K562 (cell line): Measurements from ENCODE around the gene PROKR1. TPM values are rescaled to one million over a fixed set of nuclear protein-coding genes. Genes with fewer than 3 reads are reported as not detected.
A peak's percentile ranks its signal among the peaks of the same experiment; 100 is the strongest.

ENCODE experiments used
- ATAC-seq: fragments of 200-7000 bp; cut with Tn5 transposase; 3 replicates; pipeline ENCODE4 v1.9.1; 2020; ENCODE audit warnings: moderate library complexity
- BruUV-seq: library from RNA; stranded (reverse); fragments of 400-500 nt; replicated peaks from 2 replicates; lab custom pipeline; 2021; lab: Mats Ljungman, UMichigan
- CTCF ChIA-PET: fragments of 300-600 bp; formaldehyde crosslinking; extraction: SDS; loops from one replicate; lab custom pipeline; 2021; ENCODE audit warnings: low intra/inter-chr PET ratio; lab: Yijun Ruan, JAX
- POLR2A ChIA-PET: fragments of 300-600, 350-650 bp; sonication (Branson Sonifier 250); formaldehyde crosslinking; extraction: SDS; loops from one replicate; lab custom pipeline; 2021; ENCODE audit warnings: antibody characterized with exemption, inconsistent platforms; lab: Yijun Ruan, JAX
- DNase-seq, 4 experiments: peaks; one replicate each; pipeline versions ENCODE4 v3.0.0 to v3.0.0-alpha.2; 2011 to 2018; ENCODE audit warnings: low spot score in 3 of 4, mixed read lengths in 3 of 4; ENCODE audit errors: extremely low read depth in 1 of 4
- FAIRE-seq: peaks from 2 replicates; lab custom pipeline; 2011; peaks lifted over from hg19 to GRCh38; lab: Jason Lieb, UNC
- H2AFZ ChIP-seq: 2 replicates; pipeline ENCODE4 v1.6.0; 2011; ENCODE audit warnings: low read depth, low read length, control low read depth, inconsistent platforms
- H3K27ac ChIP-seq: fragments of 200-600 bp; 3 replicates; pipeline ENCODE4 v1.8.0; 2011; ENCODE audit warnings: low read depth, mild to moderate bottlenecking, control low read depth, inconsistent platforms, low read length, moderate library complexity, mixed read lengths; ENCODE audit errors: extremely low read depth
- H3K27me3 ChIP-seq, 2 experiments: fragments of 300-600 bp in 1 of 2; 2 replicates in 1 of 2; 3 replicates in 1 of 2; pipeline versions ENCODE4 v1.6.0 to v1.8.0; 2011; ENCODE audit warnings: inconsistent platforms in 2 of 2, low read length in 2 of 2, mild to moderate bottlenecking in 1 of 2, mixed read lengths in 1 of 2, moderate library complexity in 1 of 2; ENCODE audit not compliant: control insufficient read depth in 2 of 2, insufficient read depth in 2 of 2
- H3K36me3 ChIP-seq: fragments of 300-600 bp; 3 replicates; pipeline ENCODE4 v1.8.0; 2011; ENCODE audit warnings: mild to moderate bottlenecking, low read length, inconsistent platforms; ENCODE audit not compliant: control insufficient read depth, insufficient read depth
- H3K4me1 ChIP-seq, 2 experiments: fragments of 200-600 bp in 1 of 2; replicated peaks in 1 of 2; 2 replicates in 1 of 2; 3 replicates in 1 of 2; pipeline versions ENCODE4 v1.5.1 to v1.8.0; 2011; ENCODE audit warnings: inconsistent platforms in 2 of 2, low read length in 2 of 2, mild to moderate bottlenecking in 1 of 2, mixed read lengths in 1 of 2, moderate library complexity in 1 of 2; ENCODE audit not compliant: control insufficient read depth in 2 of 2, insufficient read depth in 2 of 2
- H3K4me2 ChIP-seq: 2 replicates; pipeline ENCODE4 v1.6.1; 2011; ENCODE audit warnings: low read length, control low read depth, inconsistent platforms, mixed read lengths; ENCODE audit not compliant: insufficient read depth
- H3K4me3 ChIP-seq: fragments of 200-600 bp; sonication (generic), shearing (Covaris generic); 2 replicates; pipeline ENCODE4 v1.5.1; 2016; ENCODE audit warnings: control low read depth, inconsistent platforms
- H3K79me2 ChIP-seq: fragments of 200-600 bp; 3 replicates; pipeline ENCODE4 v1.8.0; 2011; ENCODE audit warnings: low read length, inconsistent platforms; ENCODE audit not compliant: control insufficient read depth, insufficient read depth
- H3K9ac ChIP-seq, 2 experiments: 2 replicates each; pipeline versions ENCODE4 v1.6.0 to v1.6.1; 2011; ENCODE audit warnings: low read depth in 2 of 2, low read length in 2 of 2, control low read depth in 1 of 2, inconsistent platforms in 1 of 2, mild to moderate bottlenecking in 1 of 2, mixed read lengths in 1 of 2; ENCODE audit not compliant: insufficient read depth in 1 of 2
- H3K9me1 ChIP-seq: one replicate; pipeline ENCODE4 v1.6.0; 2011; ENCODE audit warnings: inconsistent platforms, mild to moderate bottlenecking, low read length, moderate library complexity; ENCODE audit not compliant: control insufficient read depth, insufficient read depth
- H3K9me3 ChIP-seq: replicated peaks from 2 replicates; pipeline ENCODE4 v1.5.1; 2011; ENCODE audit warnings: low read depth, low read length, inconsistent platforms; ENCODE audit not compliant: control insufficient read depth, insufficient read depth
- H4K20me1 ChIP-seq: replicated peaks from 2 replicates; pipeline ENCODE4 v1.6.1; 2011; ENCODE audit warnings: low read length, inconsistent platforms, mixed read lengths; ENCODE audit not compliant: control insufficient read depth, insufficient read depth
- CBX8 ChIP-seq: fragments of 200-600 bp; sonication (generic); IDR thresholded peaks from 2 replicates; pipeline ENCODE4 v1.6.1; 2012; ENCODE audit warnings: borderline replicate concordance, mixed run types, low read depth, mild to moderate bottlenecking, moderate library complexity, mixed read lengths, low read length, control low read depth, inconsistent platforms; ENCODE audit not compliant: poor library complexity, severe bottlenecking; ENCODE audit errors: extremely low read depth
- CEBPG ChIP-seq, 3 experiments: fragments of 200-800 bp in 1 of 3; sonication (Bioruptor generic) in 1 of 3; sonication (generic) in 1 of 3; formaldehyde crosslinking in 1 of 3; IDR thresholded peaks in 2 of 3; conservative IDR thresholded peaks in 1 of 3; 2 replicates each; pipeline versions ENCODE4 v1.6.1 to v1.8.0; 2016 to 2022; ENCODE audit warnings: missing compliant biosample characterization in 2 of 3, missing genetic modification characterization in 2 of 3, mild to moderate bottlenecking in 1 of 3, missing genetic modification reagents in 1 of 3
- DDX20 ChIP-seq: fragments of 450-650 bp; IDR thresholded peaks from 2 replicates; pipeline ENCODE4 v1.6.1; 2016; ENCODE audit warnings: missing genetic modification characterization, low read depth, mild to moderate bottlenecking, missing compliant biosample characterization, moderate library complexity
- GABPB1 ChIP-seq: sonication (generic); formaldehyde crosslinking; IDR thresholded peaks from 2 replicates; pipeline ENCODE4 v1.8.0; 2022; ENCODE audit warnings: mild to moderate bottlenecking, missing genetic modification reagents
- PHTF2 ChIP-seq: fragments of 250-450 bp; sonication (Bioruptor Pico); IDR thresholded peaks from 2 replicates; pipeline ENCODE4 v1.5.0; 2021; ENCODE audit warnings: mild to moderate bottlenecking
- POLR2A ChIP-seq: fragments of 450-650 bp; conservative IDR thresholded peaks from 2 replicates; pipeline ENCODE4 v1.6.1; 2016
- ZNF175 ChIP-seq: fragments of 200-800 bp; sonication (Bioruptor generic); IDR thresholded peaks from 2 replicates; pipeline ENCODE4 v1.6.1; 2016; ENCODE audit warnings: low read depth, mild to moderate bottlenecking, missing genetic modification characterization, missing compliant biosample characterization
- ZNF316 ChIP-seq: fragments of 450-650 bp; IDR thresholded peaks from 2 replicates; pipeline ENCODE4 v1.6.1; 2016
- ZNF445 ChIP-seq: fragments of 250-450 bp; sonication (Bioruptor Pico); IDR thresholded peaks from 2 replicates; pipeline ENCODE4 v1.4.0; 2020; ENCODE audit warnings: low read depth, mild to moderate bottlenecking, moderate library complexity
- in situ Hi-C: fragments of 300-500 bp; cut with MboI; formaldehyde crosslinking; loops from 4 replicates; pipeline ENCODE4 v1.15.0; 2018; ENCODE audit warnings: inconsistent platforms, mixed read lengths
- intact Hi-C: fragments of 100-400 bp; cut with micrococcal nuclease; formaldehyde crosslinking; loops from 2 replicates; pipeline ENCODE4 v1.14.2; 2022
- polyA plus RNA-seq, 8 experiments: library from polyadenylated mRNA; depleted of rRNA in 4 of 8; stranded (reverse) in 5 of 8; unstranded in 3 of 8; fragments of >200 nt; fragmentation: Nextera tagmentation in 2 of 8; fragmentation: Illumina TruSeq in 1 of 8; extraction: Ambion mirVana in 2 of 8; extraction: Trizol in 1 of 8; gene quantifications; 2 replicates each; pipeline versions ENCODE4 v1.2.1 to v1.2.3, GENCODE V29; 2011 to 2014; ENCODE audit warnings: inconsistent platforms in 1 of 8, missing spikeins in 1 of 8
- total RNA-seq, 7 experiments: library from RNA; depleted of rRNA in 6 of 7; stranded (reverse); fragments of >200 nt in 6 of 7; fragmentation: Illumina TruSeq in 2 of 7; extraction: Trizol in 2 of 7; gene quantifications; 2 replicates each; pipeline versions ENCODE4 v1.2.1 to v1.2.3, GENCODE V29; 2011 to 2021; ENCODE audit warnings: low replicate concordance in 1 of 7
- TF ChIP-seq, protein P1 (sequence below): IDR thresholded peaks from 2 replicates; pipeline ENCODE4 v1.6.1; 2011; ENCODE audit warnings: borderline replicate concordance, low read depth, mild to moderate bottlenecking, moderate library complexity, low read length; ENCODE audit not compliant: insufficient read depth, poor library complexity, severe bottlenecking
- TF ChIP-seq, protein P2 (sequence below), 2 experiments: fragments of 450-650 bp; IDR thresholded peaks; 2 replicates each; pipeline ENCODE4 v1.6.1; 2018; ENCODE audit warnings: mild to moderate bottlenecking in 2 of 2, low read depth in 1 of 2; ENCODE audit not compliant: partially characterized antibody in 2 of 2
- TF ChIP-seq, protein P3 (sequence below), 2 experiments: fragments of 150-350 bp in 1 of 2; IDR thresholded peaks; 2 replicates each; pipeline ENCODE4 v1.6.1; 2012 to 2016; ENCODE audit warnings: low read depth in 2 of 2, low read length in 2 of 2, mild to moderate bottlenecking in 1 of 2, moderate library complexity in 1 of 2

Gene PROKR1
- total and polyA plus RNA-seq, 9 of the 15 experiments (the other 6 are each of a cell fraction or from before 2014, with no cell fraction given): 0.01 to 0.18 (median 0.09) TPM; not detected in 1

DNA sequence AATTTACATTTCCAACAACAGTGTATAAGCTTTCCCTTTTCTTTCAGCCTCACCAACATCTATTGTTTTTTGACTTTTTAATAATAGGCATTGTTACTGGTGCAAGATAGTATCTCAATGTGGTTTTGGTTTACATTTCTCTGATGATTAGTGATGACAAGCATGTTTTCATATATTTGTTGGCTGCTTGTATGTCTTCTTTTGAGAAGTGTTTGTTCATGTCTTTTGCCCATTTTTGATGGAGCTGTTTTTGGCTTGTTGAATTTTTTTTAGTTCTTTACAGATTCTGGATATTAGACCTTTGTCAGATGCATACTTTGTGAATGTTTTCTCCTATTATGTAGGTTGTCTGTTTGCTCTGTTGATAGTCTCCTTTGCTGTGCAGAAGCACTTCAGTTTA lies 32.1 kb downstream of the PROKR1 start:
- no peaks in the 10 kb centered on the region; a peak in 1 of 5 replicates for H3K4me1 ChIP-seq
- no peaks in the 10 kb centered on the region for H3K27me3 ChIP-seq
- in situ Hi-C loops (no loop called here), intact Hi-C loops (no loop called here)
- CTCF ChIA-PET: no interaction called here
- H3K36me3 ChIP-seq: no peaks in the 10 kb centered on the region
- H4K20me1 ChIP-seq: no peaks in the 10 kb centered on the region
- no peaks in the 10 kb centered on the region for H3K9me1 ChIP-seq
- H3K4me2 ChIP-seq: no peak overlapping the region
- H3K9me3 ChIP-seq: no peaks in the 10 kb centered on the region; the same call in 1 of the 2 replicates
- no peak overlapping the region for H2AFZ ChIP-seq
- no peak overlapping the region for H3K4me3 ChIP-seq
- no peak for ATAC-seq
- H3K79me2 ChIP-seq: no peaks in the 10 kb centered on the region
- FAIRE-seq: no peak
- no peak for DNase-seq
- BruUV-seq: no TSS peak
- H3K9ac ChIP-seq: no peak overlapping the region
- no peak overlapping the region for H3K27ac ChIP-seq
- POLR2A ChIA-PET: no interaction called here
- TF ChIP-seq, protein P1, sequence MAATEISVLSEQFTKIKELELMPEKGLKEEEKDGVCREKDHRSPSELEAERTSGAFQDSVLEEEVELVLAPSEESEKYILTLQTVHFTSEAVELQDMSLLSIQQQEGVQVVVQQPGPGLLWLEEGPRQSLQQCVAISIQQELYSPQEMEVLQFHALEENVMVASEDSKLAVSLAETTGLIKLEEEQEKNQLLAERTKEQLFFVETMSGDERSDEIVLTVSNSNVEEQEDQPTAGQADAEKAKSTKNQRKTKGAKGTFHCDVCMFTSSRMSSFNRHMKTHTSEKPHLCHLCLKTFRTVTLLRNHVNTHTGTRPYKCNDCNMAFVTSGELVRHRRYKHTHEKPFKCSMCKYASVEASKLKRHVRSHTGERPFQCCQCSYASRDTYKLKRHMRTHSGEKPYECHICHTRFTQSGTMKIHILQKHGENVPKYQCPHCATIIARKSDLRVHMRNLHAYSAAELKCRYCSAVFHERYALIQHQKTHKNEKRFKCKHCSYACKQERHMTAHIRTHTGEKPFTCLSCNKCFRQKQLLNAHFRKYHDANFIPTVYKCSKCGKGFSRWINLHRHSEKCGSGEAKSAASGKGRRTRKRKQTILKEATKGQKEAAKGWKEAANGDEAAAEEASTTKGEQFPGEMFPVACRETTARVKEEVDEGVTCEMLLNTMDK: no peak
- TF ChIP-seq DDX20 (no peak), CEBPG (CRISPR knock-in tag; IDR thresholded peaks at IDR 0.05) (no peak), CEBPG (tag; conservative IDR thresholded peaks at IDR 0.05 in 1 of 2, IDR thresholded peaks at IDR 0.05 in 1 of 2) (no peak), ZNF175 (CRISPR knock-in tag) (no peak), POLR2A (no peak), PHTF2 (no peak), CBX8 (no peak), GABPB1 (CRISPR knock-in tag) (no peak), ZNF445 (CRISPR knock-in tag) (no peak), ZNF316 (0 out of 2 replicates have a peak, but pooled peaks have one; percentile 4)
- TF ChIP-seq, protein P2, sequence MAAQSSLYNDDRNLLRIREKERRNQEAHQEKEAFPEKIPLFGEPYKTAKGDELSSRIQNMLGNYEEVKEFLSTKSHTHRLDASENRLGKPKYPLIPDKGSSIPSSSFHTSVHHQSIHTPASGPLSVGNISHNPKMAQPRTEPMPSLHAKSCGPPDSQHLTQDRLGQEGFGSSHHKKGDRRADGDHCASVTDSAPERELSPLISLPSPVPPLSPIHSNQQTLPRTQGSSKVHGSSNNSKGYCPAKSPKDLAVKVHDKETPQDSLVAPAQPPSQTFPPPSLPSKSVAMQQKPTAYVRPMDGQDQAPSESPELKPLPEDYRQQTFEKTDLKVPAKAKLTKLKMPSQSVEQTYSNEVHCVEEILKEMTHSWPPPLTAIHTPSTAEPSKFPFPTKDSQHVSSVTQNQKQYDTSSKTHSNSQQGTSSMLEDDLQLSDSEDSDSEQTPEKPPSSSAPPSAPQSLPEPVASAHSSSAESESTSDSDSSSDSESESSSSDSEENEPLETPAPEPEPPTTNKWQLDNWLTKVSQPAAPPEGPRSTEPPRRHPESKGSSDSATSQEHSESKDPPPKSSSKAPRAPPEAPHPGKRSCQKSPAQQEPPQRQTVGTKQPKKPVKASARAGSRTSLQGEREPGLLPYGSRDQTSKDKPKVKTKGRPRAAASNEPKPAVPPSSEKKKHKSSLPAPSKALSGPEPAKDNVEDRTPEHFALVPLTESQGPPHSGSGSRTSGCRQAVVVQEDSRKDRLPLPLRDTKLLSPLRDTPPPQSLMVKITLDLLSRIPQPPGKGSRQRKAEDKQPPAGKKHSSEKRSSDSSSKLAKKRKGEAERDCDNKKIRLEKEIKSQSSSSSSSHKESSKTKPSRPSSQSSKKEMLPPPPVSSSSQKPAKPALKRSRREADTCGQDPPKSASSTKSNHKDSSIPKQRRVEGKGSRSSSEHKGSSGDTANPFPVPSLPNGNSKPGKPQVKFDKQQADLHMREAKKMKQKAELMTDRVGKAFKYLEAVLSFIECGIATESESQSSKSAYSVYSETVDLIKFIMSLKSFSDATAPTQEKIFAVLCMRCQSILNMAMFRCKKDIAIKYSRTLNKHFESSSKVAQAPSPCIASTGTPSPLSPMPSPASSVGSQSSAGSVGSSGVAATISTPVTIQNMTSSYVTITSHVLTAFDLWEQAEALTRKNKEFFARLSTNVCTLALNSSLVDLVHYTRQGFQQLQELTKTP (IDR thresholded peaks at IDR 0.05; ENCODE audit: low read depth in 1 of 2, partially characterized antibody in 2 of 2): peak in 1 of 2 experiments; percentile 100
- TF ChIP-seq, protein P3, sequence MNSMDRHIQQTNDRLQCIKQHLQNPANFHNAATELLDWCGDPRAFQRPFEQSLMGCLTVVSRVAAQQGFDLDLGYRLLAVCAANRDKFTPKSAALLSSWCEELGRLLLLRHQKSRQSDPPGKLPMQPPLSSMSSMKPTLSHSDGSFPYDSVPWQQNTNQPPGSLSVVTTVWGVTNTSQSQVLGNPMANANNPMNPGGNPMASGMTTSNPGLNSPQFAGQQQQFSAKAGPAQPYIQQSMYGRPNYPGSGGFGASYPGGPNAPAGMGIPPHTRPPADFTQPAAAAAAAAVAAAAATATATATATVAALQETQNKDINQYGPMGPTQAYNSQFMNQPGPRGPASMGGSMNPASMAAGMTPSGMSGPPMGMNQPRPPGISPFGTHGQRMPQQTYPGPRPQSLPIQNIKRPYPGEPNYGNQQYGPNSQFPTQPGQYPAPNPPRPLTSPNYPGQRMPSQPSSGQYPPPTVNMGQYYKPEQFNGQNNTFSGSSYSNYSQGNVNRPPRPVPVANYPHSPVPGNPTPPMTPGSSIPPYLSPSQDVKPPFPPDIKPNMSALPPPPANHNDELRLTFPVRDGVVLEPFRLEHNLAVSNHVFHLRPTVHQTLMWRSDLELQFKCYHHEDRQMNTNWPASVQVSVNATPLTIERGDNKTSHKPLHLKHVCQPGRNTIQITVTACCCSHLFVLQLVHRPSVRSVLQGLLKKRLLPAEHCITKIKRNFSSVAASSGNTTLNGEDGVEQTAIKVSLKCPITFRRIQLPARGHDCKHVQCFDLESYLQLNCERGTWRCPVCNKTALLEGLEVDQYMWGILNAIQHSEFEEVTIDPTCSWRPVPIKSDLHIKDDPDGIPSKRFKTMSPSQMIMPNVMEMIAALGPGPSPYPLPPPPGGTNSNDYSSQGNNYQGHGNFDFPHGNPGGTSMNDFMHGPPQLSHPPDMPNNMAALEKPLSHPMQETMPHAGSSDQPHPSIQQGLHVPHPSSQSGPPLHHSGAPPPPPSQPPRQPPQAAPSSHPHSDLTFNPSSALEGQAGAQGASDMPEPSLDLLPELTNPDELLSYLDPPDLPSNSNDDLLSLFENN (IDR thresholded peaks at IDR 0.05; ENCODE audit: low read depth in 2 of 2, low read length in 2 of 2): no peak
